Measurements from ENCODE around the gene TSPAN13. TPM values are rescaled to one million over a fixed set of nuclear protein-coding genes. Genes with fewer than 3 reads are reported as not detected.

Gene TSPAN13
- total and polyA plus RNA-seq, 2 of the 4 experiments (the other 2 are of a cell fraction) = 3.0 to 5.0 TPM

- ChIA-PET CTCF (interaction anchor here (1.5 kb wide), 1 partner anchor 11 kb away, joined by 3 read pairs; no protein-coding TSS in a partner anchor), POLR2A (ENCODE audit: unreplicated experiment) (no interaction called here)
- Histone ChIP-seq H4K91ac (ENCODE audit: insufficient read depth, low read depth, low read length) (no peak overlapping the region), H2BK20ac (ENCODE audit: low read depth, low read length) (no peak overlapping the region), H2AFZ (replicated peaks; ENCODE audit: low read length, poor library complexity) (no peak overlapping the region), H3K4me3 (ENCODE audit: insufficient read depth, low read depth, low read length) (no peak overlapping the region), H2BK120ac (ENCODE audit: low read depth, low read length) (no peak overlapping the region), H3K56ac (ENCODE audit: extremely low read depth, insufficient read depth, low read length) (no peak overlapping the region), H4K5ac (ENCODE audit: low read depth, low read length) (no peak overlapping the region), H3K4me1 (ENCODE audit: control insufficient read depth, insufficient read depth, low read length) (no peaks in the 10 kb centered on the region), H2AK5ac (ENCODE audit: low read depth, low read length) (no peak overlapping the region), H3K4ac (ENCODE audit: low read depth, low read length) (no peak overlapping the region), H3K18ac (ENCODE audit: low read depth, low read length) (no peak overlapping the region), H3K27me3 (ENCODE audit: control insufficient read depth, insufficient read depth, low read length) (no peaks in the 10 kb centered on the region), H3K36me3 (ENCODE audit: control insufficient read depth, insufficient read depth, low read length) (no peaks in the 10 kb centered on the region), H2BK15ac (ENCODE audit: low read depth, low read length) (no peak overlapping the region), H3K9me1 (ENCODE audit: insufficient read depth, low read length) (no peaks in the 10 kb centered on the region), H3K23ac (ENCODE audit: low read depth, low read length) (no peak overlapping the region), H3K79me1 (ENCODE audit: low read depth in 1 of 2, low read length in 2 of 2) (no peaks in the 10 kb centered on the region), H3K9me3 (ENCODE audit: control insufficient read depth, insufficient read depth, low read length) (no peaks in the 10 kb centered on the region), H3K27ac (ENCODE audit: insufficient read depth, low read length) (no peak overlapping the region), H3K14ac (replicated peaks; ENCODE audit: low read depth, low read length) (no peak overlapping the region), H2AK9ac (replicated peaks; ENCODE audit: low read depth, low read length, poor library complexity) (no peak overlapping the region), H3K4me2 (ENCODE audit: low read depth, low read length) (no peak overlapping the region), H4K20me1 (ENCODE audit: insufficient read depth, low read length) (no peaks in the 10 kb centered on the region), H2BK5ac (ENCODE audit: low read depth, low read length, poor library complexity, severe bottlenecking) (no peak overlapping the region), H3K9ac (ENCODE audit: low read depth, low read length) (no peak overlapping the region), H4K8ac (ENCODE audit: low read depth in 2 of 2, low read length in 2 of 2) (no peak overlapping the region)
- DNase-seq (no peak), ATAC-seq (ENCODE audit: low read depth) (no peak)
- intact Hi-C loops (cut with micrococcal nuclease) = no loop called here
- WGBS, 2 experiments (ENCODE audit: extremely low coverage in 2 of 2, insufficient read length in 1 of 2) = no CpG with 5 or more reads among the region's 6 CpGs
- no TSS peak for BruUV-seq (replicated peaks)
- in situ Hi-C loops (cut with MboI; ENCODE audit: low sequenced_read_pairs) = no loop called here
- dilution Hi-C loops (cut with HindIII; ENCODE audit: low sequenced_read_pairs, unreplicated experiment) = no loop called here
- TF ChIP-seq CHD1 (IDR thresholded peaks at IDR 0.05; ENCODE audit: low read depth, low read length) = no peak
- TF ChIP-seq NFE2L2 (IDR thresholded peaks at IDR 0.05; ENCODE audit: low read depth, low read length) = no peak
- no peak for TF ChIP-seq SMC3 (IDR thresholded peaks at IDR 0.05; ENCODE audit: low read depth, low read length)
- TF ChIP-seq MAZ (IDR thresholded peaks at IDR 0.05; ENCODE audit: borderline replicate concordance, low read depth, low read length) = no peak
- TF ChIP-seq, protein P1, sequence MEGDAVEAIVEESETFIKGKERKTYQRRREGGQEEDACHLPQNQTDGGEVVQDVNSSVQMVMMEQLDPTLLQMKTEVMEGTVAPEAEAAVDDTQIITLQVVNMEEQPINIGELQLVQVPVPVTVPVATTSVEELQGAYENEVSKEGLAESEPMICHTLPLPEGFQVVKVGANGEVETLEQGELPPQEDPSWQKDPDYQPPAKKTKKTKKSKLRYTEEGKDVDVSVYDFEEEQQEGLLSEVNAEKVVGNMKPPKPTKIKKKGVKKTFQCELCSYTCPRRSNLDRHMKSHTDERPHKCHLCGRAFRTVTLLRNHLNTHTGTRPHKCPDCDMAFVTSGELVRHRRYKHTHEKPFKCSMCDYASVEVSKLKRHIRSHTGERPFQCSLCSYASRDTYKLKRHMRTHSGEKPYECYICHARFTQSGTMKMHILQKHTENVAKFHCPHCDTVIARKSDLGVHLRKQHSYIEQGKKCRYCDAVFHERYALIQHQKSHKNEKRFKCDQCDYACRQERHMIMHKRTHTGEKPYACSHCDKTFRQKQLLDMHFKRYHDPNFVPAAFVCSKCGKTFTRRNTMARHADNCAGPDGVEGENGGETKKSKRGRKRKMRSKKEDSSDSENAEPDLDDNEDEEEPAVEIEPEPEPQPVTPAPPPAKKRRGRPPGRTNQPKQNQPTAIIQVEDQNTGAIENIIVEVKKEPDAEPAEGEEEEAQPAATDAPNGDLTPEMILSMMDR (conservative IDR thresholded peaks at IDR 0.05; ENCODE audit: low read depth, low read length) = no peak
- no peak for TF ChIP-seq RCOR1 (IDR thresholded peaks at IDR 0.05; ENCODE audit: insufficient replicate concordance, low read length)
- no peak for TF ChIP-seq CEBPB (IDR thresholded peaks at IDR 0.05; ENCODE audit: low read depth, low read length)
- TF ChIP-seq, protein P2, sequence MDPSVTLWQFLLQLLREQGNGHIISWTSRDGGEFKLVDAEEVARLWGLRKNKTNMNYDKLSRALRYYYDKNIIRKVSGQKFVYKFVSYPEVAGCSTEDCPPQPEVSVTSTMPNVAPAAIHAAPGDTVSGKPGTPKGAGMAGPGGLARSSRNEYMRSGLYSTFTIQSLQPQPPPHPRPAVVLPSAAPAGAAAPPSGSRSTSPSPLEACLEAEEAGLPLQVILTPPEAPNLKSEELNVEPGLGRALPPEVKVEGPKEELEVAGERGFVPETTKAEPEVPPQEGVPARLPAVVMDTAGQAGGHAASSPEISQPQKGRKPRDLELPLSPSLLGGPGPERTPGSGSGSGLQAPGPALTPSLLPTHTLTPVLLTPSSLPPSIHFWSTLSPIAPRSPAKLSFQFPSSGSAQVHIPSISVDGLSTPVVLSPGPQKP (IDR thresholded peaks at IDR 0.05; ENCODE audit: borderline replicate concordance, low read depth, low read length) = no peak
- TF ChIP-seq FOS (IDR thresholded peaks at IDR 0.05; ENCODE audit: low read depth, low read length) = no peak
- no peak for TF ChIP-seq BHLHE40 (IDR thresholded peaks at IDR 0.05; ENCODE audit: low read depth, low read length)
- no peak for TF ChIP-seq MXI1 (IDR thresholded peaks at IDR 0.05; ENCODE audit: borderline replicate concordance, low read depth, low read length)
- TF ChIP-seq POLR2A (IDR thresholded peaks at IDR 0.05; ENCODE audit: low read depth, low read length) = no peak
- no peak for TF ChIP-seq RAD21 (IDR thresholded peaks at IDR 0.05; ENCODE audit: low read length)
- TF ChIP-seq MAFK (IDR thresholded peaks at IDR 0.05; ENCODE audit: low read depth, low read length) = no peak
- TF ChIP-seq USF2 (IDR thresholded peaks at IDR 0.05; ENCODE audit: low read depth, low read length) = no peak
- TF ChIP-seq RFX5 (IDR thresholded peaks at IDR 0.05; ENCODE audit: low read depth, low read length) = no peak
Observed at GRCh38 chr7:16754856-16755317, 1.3 kb downstream of the TSPAN13 start.
